GM12865 (cell line): Measurements from ENCODE around the gene CLK2.
A peak's percentile ranks its signal among the peaks of the same experiment; 100 is the strongest.

ENCODE experiments used
- DNase-seq: peaks from one replicate; pipeline ENCODE4 v3.0.0; 2010; ENCODE audit warnings: low read depth
- H3K4me3 ChIP-seq: 2 replicates; pipeline ENCODE4 v1.5.1; 2011; ENCODE audit warnings: mild to moderate bottlenecking, low read depth, low read length, control low read depth
- CTCF ChIP-seq: IDR thresholded peaks from 2 replicates; pipeline ENCODE4 v1.5.1; 2011; ENCODE audit warnings: low read length, control low read depth, low read depth, inconsistent platforms; ENCODE audit not compliant: insufficient read depth; ENCODE audit errors: missing control alignments

Gene CLK2

DNA sequence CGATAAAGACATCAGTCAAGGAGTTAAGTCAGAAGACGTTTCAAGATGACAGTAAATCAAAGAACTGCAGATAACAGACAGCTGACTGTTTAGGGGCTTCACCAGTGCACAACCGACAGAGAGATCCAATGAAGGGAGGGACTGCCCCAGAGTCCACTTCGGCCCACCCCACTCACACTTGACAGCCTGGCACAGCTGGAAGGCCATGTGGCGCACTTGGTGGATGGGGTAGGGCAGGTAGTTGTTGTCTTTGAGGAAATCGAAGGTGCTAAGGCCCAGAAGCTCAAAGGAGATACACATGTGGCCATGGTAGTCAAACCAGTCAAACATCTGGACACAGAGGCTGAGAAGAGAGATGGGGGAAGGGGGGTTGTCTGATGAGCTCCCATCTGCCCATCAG, 6.8 kb downstream of the CLK2 start:
- no peak for TF ChIP-seq CTCF
- no peak overlapping the region for H3K4me3 ChIP-seq
- no peak for DNase-seq

- no peak for DNase-seq
- TF ChIP-seq CTCF = no peak
- no peak overlapping the region for H3K4me3 ChIP-seq
Measured at GRCh38 chr1:155263067-155263466, 10.2 kb downstream of the CLK2 start.

DNA sequence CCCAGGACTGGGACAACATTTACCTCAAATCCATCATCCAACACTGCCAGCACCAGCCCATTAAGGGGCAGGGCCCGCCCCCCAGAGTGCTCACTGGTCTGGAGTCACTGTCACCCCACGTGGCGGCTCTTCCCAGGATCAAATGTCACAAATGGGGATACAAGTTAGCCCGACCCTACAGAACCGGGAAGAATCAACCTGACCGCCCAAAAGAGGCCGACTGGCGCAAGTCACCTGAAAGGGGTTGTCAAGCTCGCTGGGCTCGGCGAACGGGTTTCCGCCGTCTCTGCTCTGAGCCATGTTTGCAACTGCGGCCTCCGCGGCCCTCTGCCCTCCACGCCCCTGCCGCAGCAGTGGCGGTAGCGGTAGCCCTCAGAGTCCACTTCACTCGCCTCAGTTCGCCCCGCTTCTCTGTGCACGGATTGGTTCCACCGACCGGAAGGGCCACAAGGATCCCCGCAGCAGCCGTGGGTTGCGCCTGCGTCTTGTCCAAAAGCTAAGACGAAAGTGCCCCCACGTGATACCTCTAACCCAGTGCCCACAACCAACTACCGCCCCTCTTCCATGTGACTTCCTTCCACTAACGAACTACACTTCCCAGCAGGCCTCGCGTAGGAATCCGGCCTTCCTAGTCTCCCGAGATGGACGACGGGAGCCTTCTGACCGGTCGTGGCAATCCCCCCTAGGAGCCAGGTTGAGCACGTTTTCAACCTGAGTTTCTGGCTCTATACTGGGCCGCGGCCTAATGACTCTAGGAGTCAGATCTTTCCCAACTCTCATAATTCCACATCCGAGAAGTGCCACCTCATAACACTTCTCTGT, 11.2 kb downstream of the CLK2 start, which contains the start of gene SCAMP3:
Gene SCAMP3 (minus strand): TSS at position 509 of the 822 bp plus-strand sequence. CDS start 209 bp downstream, at position 300.
- peak within 1 kb of the TSS; percentile 84 for H3K4me3 ChIP-seq
- no peak for TF ChIP-seq CTCF
- DNase-seq = peak; percentile 98

- peak overlapping the region; percentile 84 for H3K4me3 ChIP-seq
- no peak for TF ChIP-seq CTCF
- peak; percentile 59 for DNase-seq
Measured at GRCh38 chr1:155261493-155261851, 11.8 kb downstream of the CLK2 start.

- no peak for TF ChIP-seq CTCF
- H3K4me3 ChIP-seq = no peak overlapping the region
- DNase-seq = no peak
Measured at GRCh38 chr1:155260276-155260675, 13.0 kb downstream of the CLK2 start.

DNA sequence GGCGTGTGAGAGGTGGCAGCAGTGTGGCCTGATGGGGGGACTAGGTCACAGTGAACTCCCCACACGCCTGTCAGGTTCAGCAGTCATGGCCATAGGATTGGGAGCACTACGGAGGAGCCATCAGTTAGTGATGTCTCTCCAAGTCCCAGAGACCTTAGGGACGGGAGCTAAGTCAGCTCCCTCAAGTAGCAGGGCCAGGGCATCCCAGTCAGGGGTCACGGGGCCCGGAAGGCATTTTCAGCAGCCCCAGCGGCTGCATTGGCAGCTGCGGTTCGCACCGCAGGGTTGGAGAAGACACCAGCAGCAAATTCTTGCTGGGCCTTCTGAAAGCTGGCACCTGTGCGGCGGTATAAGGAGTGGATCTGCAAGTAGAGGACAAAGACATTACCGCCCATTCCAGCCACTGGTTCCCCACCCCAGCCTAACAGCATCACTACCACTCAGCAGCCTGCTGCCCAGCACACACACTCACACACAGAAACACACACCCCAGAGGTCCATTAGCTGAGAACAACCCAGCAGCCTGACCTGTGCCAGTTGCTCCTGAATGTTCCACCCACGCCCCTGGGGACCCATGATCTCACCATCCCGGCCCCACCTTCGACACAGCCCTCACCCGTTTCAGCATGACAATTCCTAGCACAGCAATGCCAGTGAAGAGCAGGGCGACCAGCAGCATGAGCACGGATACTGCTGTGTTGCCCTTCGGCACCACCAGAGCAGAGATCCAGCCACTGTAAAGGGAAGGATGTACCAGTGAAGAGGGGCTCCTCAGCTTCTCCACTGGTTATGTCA, 17.0 kb downstream of the CLK2 start:
- DNase-seq = no peak
- no peak for TF ChIP-seq CTCF
- no peak overlapping the region for H3K4me3 ChIP-seq
